SU-DHL-6 (cell line): Measurements from ENCODE around the gene LONRF2.

Experiments used
- H2AFZ ChIP-seq: fragments of 200-600 bp; sonication (generic); 2 replicates; pipeline ENCODE4 v1.6.1; 2014; ENCODE audit warnings: low read depth, mild to moderate bottlenecking, moderate library complexity, mixed read lengths, antibody characterized with exemption, low read length; ENCODE audit not compliant: severe bottlenecking
- H3F3A ChIP-seq: fragments of 200-600 bp; shearing (Covaris generic); 2 replicates; pipeline ENCODE4 v1.6.0; 2016; ENCODE audit warnings: antibody characterized with exemption, mild to moderate bottlenecking; ENCODE audit not compliant: insufficient read depth
- H3K27ac ChIP-seq: fragments of 200-600 bp; sonication (generic); 2 replicates; pipeline ENCODE4 v1.5.1; 2016; ENCODE audit warnings: low read depth, mild to moderate bottlenecking, low read length, moderate library complexity, mixed read lengths
- H3K27me3 ChIP-seq: fragments of 200-600 bp; sonication (generic), shearing (Covaris generic); 2 replicates; pipeline ENCODE4 v1.6.0; 2014; ENCODE audit warnings: mild to moderate bottlenecking, low read length
- H3K36me3 ChIP-seq: fragments of 200-600 bp; sonication (generic); 2 replicates; pipeline ENCODE4 v1.6.1; 2014; ENCODE audit warnings: mild to moderate bottlenecking, low read length, mixed read lengths
- H3K4me2 ChIP-seq: fragments of 300-600, 200-600 bp; shearing (Covaris generic), sonication (generic); 2 replicates; pipeline ENCODE4 v1.6.0; 2014; ENCODE audit warnings: low read length, low read depth, mild to moderate bottlenecking; ENCODE audit not compliant: poor library complexity, severe bottlenecking
- H3K4me3 ChIP-seq: fragments of 200-600 bp; sonication (generic); 2 replicates; pipeline ENCODE4 v1.5.1; 2014; ENCODE audit warnings: antibody characterized with exemption, low read length, mild to moderate bottlenecking, mixed read lengths; ENCODE audit not compliant: insufficient read depth, poor library complexity, severe bottlenecking
- H3K79me2 ChIP-seq: fragments of 200-600 bp; sonication (generic); 2 replicates; pipeline ENCODE4 v1.6.1; 2014; ENCODE audit warnings: mild to moderate bottlenecking, low read length, moderate library complexity; ENCODE audit not compliant: insufficient read depth
- H3K9ac ChIP-seq: fragments of 200-600 bp; sonication (generic); 2 replicates; pipeline ENCODE4 v1.7.0; 2014; ENCODE audit warnings: mild to moderate bottlenecking, low read length
- H3K9me2 ChIP-seq: fragments of 200-600 bp; sonication (generic); replicated peaks from 2 replicates; pipeline ENCODE4 v1.6.1; 2014; ENCODE audit warnings: low read length; ENCODE audit not compliant: insufficient read depth
- H3K9me3 ChIP-seq: fragments of 200-600 bp; sonication (generic); 2 replicates; pipeline ENCODE4 v1.6.1; 2014; ENCODE audit warnings: low read length, mixed read lengths; ENCODE audit not compliant: insufficient read depth
- H4K20me1 ChIP-seq: fragments of 200-600 bp; sonication (generic); 2 replicates; pipeline ENCODE4 v1.6.1; 2014; ENCODE audit warnings: low read depth, mild to moderate bottlenecking, antibody characterized with exemption, low read length, moderate library complexity, mixed read lengths
- CTCF ChIP-seq: fragments of 200-600 bp; sonication (generic); IDR thresholded peaks from one replicate; pipeline ENCODE4 v1.5.1; 2017; ENCODE audit warnings: antibody characterized with exemption, mild to moderate bottlenecking, low read length, moderate library complexity; ENCODE audit not compliant: insufficient read depth, poor library complexity, severe bottlenecking
- EZH2phosphoT487 ChIP-seq: fragments of 200-600 bp; sonication (generic), shearing (Covaris generic); conservative IDR thresholded peaks from 2 replicates; pipeline ENCODE4 v1.6.1; 2018; ENCODE audit warnings: mild to moderate bottlenecking, antibody characterized with exemption, low read length, moderate library complexity, mixed read lengths

Gene LONRF2

GRCh38 chr2:100228967-100229366 lies 93.3 kb downstream of the LONRF2 start:
- Histone ChIP-seq H3K36me3 (no peaks in the 10 kb centered on the region), H4K20me1 (no peaks in the 10 kb centered on the region), H3K9ac (no peak overlapping the region), H3K79me2 (no peaks in the 10 kb centered on the region), H3K9me2 (no peaks in the 10 kb centered on the region), H3F3A (no peaks in the 10 kb centered on the region), H3K4me2 (no peak overlapping the region), H3K4me3 (no peak overlapping the region), H2AFZ (no peak overlapping the region), H3K27ac (no peak overlapping the region), H3K27me3 (no peaks in the 10 kb centered on the region), H3K9me3 (no peaks in the 10 kb centered on the region)
- TF ChIP-seq CTCF (no peak), EZH2phosphoT487 (no peak)

DNA sequence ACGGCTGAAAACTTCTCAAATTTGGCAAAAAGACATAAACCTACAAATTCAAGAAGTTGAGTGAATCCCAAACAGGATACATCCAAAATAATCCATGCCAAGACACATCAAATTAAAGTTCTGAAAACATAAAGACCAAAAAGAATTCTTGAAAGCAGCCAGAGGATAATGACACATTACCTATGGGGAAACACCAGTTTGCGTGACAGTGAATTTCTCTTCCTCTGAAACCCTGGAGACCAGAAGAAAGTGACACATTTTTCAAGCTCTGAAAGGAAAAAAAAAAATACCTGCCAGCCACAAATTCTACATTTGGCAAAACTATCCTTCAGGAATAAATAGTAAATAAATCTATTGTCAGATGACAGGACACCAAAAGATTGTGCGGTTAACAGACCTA lies 93.9 kb downstream of the LONRF2 start:
- Histone ChIP-seq H3K27me3 (no peaks in the 10 kb centered on the region), H3K4me2 (no peak overlapping the region), H3K9me2 (no peaks in the 10 kb centered on the region), H3K79me2 (no peaks in the 10 kb centered on the region), H3F3A (no peaks in the 10 kb centered on the region), H4K20me1 (no peaks in the 10 kb centered on the region), H3K9ac (no peak overlapping the region), H3K36me3 (no peaks in the 10 kb centered on the region), H3K9me3 (no peaks in the 10 kb centered on the region), H2AFZ (no peak overlapping the region), H3K4me3 (no peak overlapping the region), H3K27ac (no peak overlapping the region)
- no peak for TF ChIP-seq EZH2phosphoT487
- no peak for TF ChIP-seq CTCF

- Histone ChIP-seq H2AFZ (no peak overlapping the region), H3K9ac (no peak overlapping the region), H3K36me3 (no peaks in the 10 kb centered on the region), H3K4me3 (no peak overlapping the region), H3K9me3 (no peaks in the 10 kb centered on the region), H4K20me1 (no peaks in the 10 kb centered on the region), H3F3A (no peaks in the 10 kb centered on the region), H3K27me3 (no peaks in the 10 kb centered on the region), H3K27ac (no peak overlapping the region), H3K79me2 (no peaks in the 10 kb centered on the region), H3K9me2 (no peaks in the 10 kb centered on the region), H3K4me2 (no peak overlapping the region)
- no peak for TF ChIP-seq EZH2phosphoT487
- TF ChIP-seq CTCF: no peak
Measured at GRCh38 chr2:100224988-100225710, 97.2 kb downstream of the LONRF2 start.
